Activated naive CD4-positive, alpha-beta T cell treated with anti-CD3 and anti-CD28 coated beads, Interleukin-2, amount 50 U/mL, for 72 hours (primary cell): ENCODE data around the gene IKBIP. TPM values are rescaled to one million over a fixed set of nuclear protein-coding genes. Genes with fewer than 3 reads are reported as not detected.
"Not testable (repeated sequence)": the region's sequence is repeated elsewhere in the genome, so short reads cannot be mapped to it uniquely, and the experiment has no call there.

Experiments
- ATAC-seq, 2 donors: fragments of 150-1000 bp; cut with Tn5 transposase; 2 replicates each; pipeline ENCODE4 v1.10.0; 2021; ENCODE audit warnings: mild to moderate bottlenecking in 2 of 2, moderate library complexity in 2 of 2
- DNase-seq, 2 donors: peaks; one replicate each; pipeline ENCODE4 v3.0.0; 2021 to 2022; ENCODE audit warnings: low spot score in 2 of 2
- H3K27ac Mint-ChIP-seq, 2 donors: one replicate each; pipeline ENCODE4 v1.8.0; 2022; ENCODE audit warnings: mild to moderate bottlenecking in 2 of 2, mixed read lengths in 2 of 2
- H3K36me3 Mint-ChIP-seq, 2 donors: one replicate each; pipeline ENCODE4 v1.8.0; 2022; ENCODE audit warnings: mixed read lengths in 2 of 2
- H3K9me3 Mint-ChIP-seq, 2 donors: one replicate each; pipeline ENCODE4 v1.8.0; 2022; ENCODE audit warnings: mixed read lengths in 2 of 2
- total RNA-seq, 2 donors: library from RNA; stranded (reverse); gene quantifications; one replicate each; pipeline ENCODE4 v1.2.3, GENCODE V29; 2022

The IKBIP gene
- total RNA-seq, 2 donors from 2014 or later = 12.8 to 28.2 TPM

DNA sequence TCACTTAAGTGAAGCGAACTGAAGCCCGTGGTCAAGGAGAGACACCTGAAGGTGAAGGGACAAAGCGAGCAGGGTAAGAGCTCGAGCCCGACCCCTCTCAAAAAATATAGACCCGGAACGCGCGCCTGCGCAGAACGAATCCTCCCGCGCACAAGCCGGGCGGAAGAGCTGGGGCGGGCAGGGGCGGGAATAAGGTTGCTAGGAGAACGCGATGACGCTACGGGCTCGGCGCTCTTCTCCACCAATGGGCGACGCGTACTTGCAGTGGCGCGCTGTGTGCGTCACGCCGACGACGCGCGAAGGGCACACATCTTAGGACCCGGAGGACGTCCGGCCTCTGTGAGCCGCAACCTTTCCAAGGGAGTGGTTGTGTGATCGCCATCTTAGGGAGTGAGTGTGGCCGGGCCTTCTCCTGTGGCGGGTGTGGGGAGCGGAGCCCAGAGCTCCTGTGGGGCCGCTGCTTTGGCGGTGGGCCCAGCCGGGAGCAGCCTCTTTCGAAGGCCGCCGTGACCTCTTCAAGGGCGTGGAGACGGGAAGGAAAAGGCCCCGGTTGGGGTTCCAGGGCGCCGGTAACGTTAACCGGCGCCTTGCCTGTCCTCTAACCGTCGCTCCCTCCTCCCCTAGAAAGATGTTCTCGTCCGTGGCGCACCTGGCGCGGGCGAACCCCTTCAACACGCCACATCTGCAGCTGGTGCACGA is 51.1 kb downstream of the IKBIP start, which contains the start of gene SLC25A3:
Gene SLC25A3, plus strand, starts transcription at position 336 of the 699 bp plus-strand sequence. Its CDS starts 293 bp downstream, at position 629.
- peaks cover 28 to 37% of the 10 kb centered on the region in 2 donors for H3K36me3 Mint-ChIP-seq
- H3K27ac Mint-ChIP-seq = peak within 1 kb of the TSS; percentile 98 to 100
- ATAC-seq (peak; percentile 98 to 99), DNase-seq (peak; percentile 87 to 95)
- H3K9me3 Mint-ChIP-seq = no peaks in the 10 kb centered on the region

DNA sequence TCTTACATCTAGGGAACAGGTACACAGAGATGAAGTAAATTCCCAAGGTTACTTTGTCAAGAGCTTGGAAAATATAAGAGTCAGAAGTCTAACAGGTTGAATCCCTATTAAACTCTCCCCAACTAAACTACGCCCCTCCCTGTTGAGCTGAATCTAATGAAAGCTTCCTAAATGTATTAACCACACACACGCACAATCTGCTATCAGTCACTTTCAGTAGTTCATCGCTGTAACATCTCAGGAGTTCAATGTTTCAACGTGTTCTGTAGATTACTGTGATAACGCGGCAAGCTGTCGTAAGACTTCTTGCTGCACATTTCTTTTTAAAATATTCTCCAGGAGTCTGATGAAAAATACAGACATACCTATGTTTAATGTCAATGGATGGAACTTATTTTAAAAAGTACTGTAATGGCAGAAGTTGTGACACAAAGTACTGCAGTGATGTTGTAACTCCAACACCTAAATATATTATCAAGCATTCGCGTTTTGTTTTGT is 51.7 kb downstream of the IKBIP start:
- DNase-seq (peak in 1 of 2 donors; percentile 13), ATAC-seq (peak; percentile 1 to 9)
- Mint-ChIP-seq H3K36me3 (peaks cover 28 to 37% of the 10 kb centered on the region in 2 donors), H3K27ac (peak overlapping the region; percentile 98 to 100), H3K9me3 (no peaks in the 10 kb centered on the region)

GRCh38 chr12:98591209-98591608 is 53.4 kb downstream of the IKBIP start:
- no peaks in the 10 kb centered on the region for H3K9me3 Mint-ChIP-seq
- ATAC-seq (no peak), DNase-seq (no peak)
- H3K36me3 Mint-ChIP-seq = peaks cover 28% of the 10 kb centered on the region in 2 donors
- H3K27ac Mint-ChIP-seq = peak overlapping the region in 1 of 2 donors; percentile 65

GRCh38 chr12:98587084-98587483 is 57.5 kb downstream of the IKBIP start:
- H3K27ac Mint-ChIP-seq = no peak overlapping the region
- H3K9me3 Mint-ChIP-seq = no peaks in the 10 kb centered on the region
- ATAC-seq (no peak), DNase-seq (no peak)
- H3K36me3 Mint-ChIP-seq = no peaks in the 10 kb centered on the region

DNA sequence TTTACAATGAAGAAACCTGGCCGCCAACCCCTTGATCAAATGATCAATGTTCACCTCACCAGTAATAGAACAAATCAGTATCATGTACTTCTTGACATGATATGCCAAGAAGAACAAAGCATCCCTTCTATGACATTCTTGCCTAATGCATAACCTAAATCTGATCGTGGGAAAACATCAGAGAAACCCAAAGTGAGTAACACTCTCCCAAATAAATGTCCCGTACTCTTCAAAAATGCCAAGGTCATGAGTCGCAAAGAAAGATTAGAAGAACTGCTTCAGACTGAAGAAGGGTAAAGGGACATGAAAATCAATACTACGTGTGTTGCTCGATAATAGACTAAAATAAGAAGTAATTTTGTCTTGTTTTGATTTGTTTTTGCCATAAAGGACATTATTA is 62.5 kb downstream of the IKBIP start:
- ATAC-seq (no peak), DNase-seq (no peak)
- Mint-ChIP-seq H3K36me3 (no peaks in the 10 kb centered on the region), H3K27ac (no peak overlapping the region), H3K9me3 (no peaks in the 10 kb centered on the region)

GRCh38 chr12:98581101-98581500 is 63.5 kb downstream of the IKBIP start:
- Mint-ChIP-seq H3K27ac (no peak overlapping the region), H3K9me3 (no peaks in the 10 kb centered on the region), H3K36me3 (no peaks in the 10 kb centered on the region)
- DNase-seq = no peak
- ATAC-seq = no peak

- DNase-seq = no peak
- Mint-ChIP-seq H3K27ac (no peak overlapping the region), H3K9me3 (no peaks in the 10 kb centered on the region), H3K36me3 (no peaks in the 10 kb centered on the region)
- ATAC-seq = no peak
Observed at GRCh38 chr12:98580695-98581094, 63.9 kb downstream of the IKBIP start.

GRCh38 chr12:98579835-98580234 is 64.8 kb downstream of the IKBIP start:
- ATAC-seq (no peak), DNase-seq (no peak)
- no peak overlapping the region for H3K27ac Mint-ChIP-seq
- no peaks in the 10 kb centered on the region for H3K36me3 Mint-ChIP-seq
- no peaks in the 10 kb centered on the region for H3K9me3 Mint-ChIP-seq

- H3K36me3 Mint-ChIP-seq = no peaks in the 10 kb centered on the region
- H3K27ac Mint-ChIP-seq = no peak overlapping the region
- H3K9me3 Mint-ChIP-seq = no peaks in the 10 kb centered on the region
- ATAC-seq (no peak), DNase-seq (no peak)
Observed at GRCh38 chr12:98579347-98579746, 65.2 kb downstream of the IKBIP start.

GRCh38 chr12:98578821-98579220 is 65.8 kb downstream of the IKBIP start:
- no peak for ATAC-seq
- Mint-ChIP-seq H3K27ac (no peak overlapping the region), H3K36me3 (no peaks in the 10 kb centered on the region), H3K9me3 (no peaks in the 10 kb centered on the region)
- DNase-seq = no peak

DNA sequence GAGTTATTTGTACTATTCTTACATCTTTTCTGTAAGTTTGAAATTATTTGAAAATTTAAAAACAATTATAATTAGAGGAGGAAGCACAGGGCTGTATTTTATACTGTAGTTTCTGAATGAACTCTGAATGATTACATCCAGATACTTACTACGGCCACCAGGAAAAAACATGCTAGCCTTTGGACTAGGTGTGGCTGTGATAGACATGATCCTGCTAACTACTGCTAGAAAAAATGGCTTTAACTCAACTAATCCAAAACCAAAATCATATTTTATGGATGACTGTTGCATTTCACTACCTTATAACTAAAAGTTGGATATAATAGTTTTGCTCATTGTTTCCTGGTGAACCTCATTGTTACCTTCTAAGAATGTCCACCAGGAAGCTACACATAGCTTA is 66.2 kb downstream of the IKBIP start:
- no peaks in the 10 kb centered on the region for H3K9me3 Mint-ChIP-seq
- H3K36me3 Mint-ChIP-seq = no peaks in the 10 kb centered on the region
- no peak for DNase-seq
- no peak for ATAC-seq
- no peak overlapping the region for H3K27ac Mint-ChIP-seq

DNA sequence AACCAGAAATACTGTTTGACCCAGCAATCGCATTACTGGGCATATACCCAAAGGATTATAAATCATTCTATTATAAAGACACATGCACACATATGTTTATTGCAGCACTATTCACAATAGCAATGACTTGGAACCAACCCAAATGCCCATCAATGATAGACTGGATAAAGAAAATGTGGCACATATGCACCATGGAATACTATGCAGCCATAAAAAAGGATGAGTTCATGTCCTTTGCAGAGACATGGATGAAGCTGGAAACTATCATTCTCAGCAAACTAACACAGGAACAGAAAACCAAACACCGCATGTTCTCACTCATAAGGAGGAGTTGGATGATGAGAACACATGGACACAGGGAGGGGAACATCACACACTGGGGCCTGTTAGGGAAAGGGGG is 67.8 kb downstream of the IKBIP start:
- ATAC-seq = not testable (repeated sequence)

GRCh38 chr12:98575013-98575412 is 69.6 kb downstream of the IKBIP start:
- Mint-ChIP-seq H3K9me3 (no peaks in the 10 kb centered on the region), H3K36me3 (no peaks in the 10 kb centered on the region), H3K27ac (no peak overlapping the region)
- no peak for DNase-seq
- ATAC-seq = no peak

More for the DNA sequence above, 67.8 kb downstream of the IKBIP start:
- H3K27ac Mint-ChIP-seq, H3K9me3 Mint-ChIP-seq, DNase-seq, H3K36me3 Mint-ChIP-seq: not testable (repeated sequence)

Other genes with a start within 250 kb of the IKBIP start
- 100 to 1,000 TPM; 294 to 438 TPM for gene TMPO, start 129.2 kb downstream of the IKBIP start, total RNA-seq
- 100 to 1,000 TPM; 563 to 791 TPM for gene SLC25A3, start 51.1 kb downstream of the IKBIP start, total RNA-seq
- 10 to 100 TPM; 31.4 to 33.1 TPM for gene APAF1, start 502 bp upstream of the IKBIP start, total RNA-seq